CD14-positive monocyte (primary cell): Measurements from ENCODE around the gene ZFP90. TPM values are rescaled to one million over a fixed set of nuclear protein-coding genes. Genes with fewer than 3 reads are reported as not detected.

ENCODE experiments used
- DNase-seq, 3 donors: peaks; one replicate each; pipeline ENCODE4 v3.0.0-alpha.2; 2011 to 2022
- H2AFZ ChIP-seq: 2 replicates; pipeline ENCODE4 v1.6.0; 2012; ENCODE audit warnings: mild to moderate bottlenecking, low read depth, low read length, inconsistent platforms; ENCODE audit not compliant: insufficient read depth, poor library complexity, severe bottlenecking
- H3K27ac ChIP-seq, 2 donors: 1 replicate in 1 of 2; 2 replicates in 1 of 2; pipeline ENCODE4 v1.5.1; 2012 to 2013; ENCODE audit warnings: low read length in 2 of 2, control low read depth in 1 of 2, inconsistent platforms in 1 of 2, low read depth in 1 of 2, mild to moderate bottlenecking in 1 of 2
- H3K27me3 ChIP-seq, 2 donors: one replicate each; pipeline versions ENCODE4 v1.6.0 to v1.6.1; 2011 to 2013; ENCODE audit warnings: low read length in 2 of 2; ENCODE audit not compliant: control insufficient read depth in 2 of 2, insufficient read depth in 2 of 2
- H3K36me3 ChIP-seq, 2 donors: replicated peaks in 1 of 2; 1 replicate in 1 of 2; 2 replicates in 1 of 2; pipeline versions ENCODE4 v1.5.1 to v1.6.1; 2012 to 2013; ENCODE audit warnings: low read length in 2 of 2, control low read depth in 1 of 2, inconsistent platforms in 1 of 2, mild to moderate bottlenecking in 1 of 2; ENCODE audit not compliant: insufficient read depth in 2 of 2, control insufficient read depth in 1 of 2
- H3K4me1 ChIP-seq, 2 donors: 1 replicate in 1 of 2; 2 replicates in 1 of 2; pipeline versions ENCODE4 v1.5.1 to v1.6.1; 2012 to 2013; ENCODE audit warnings: low read length in 2 of 2, control low read depth in 1 of 2, inconsistent platforms in 1 of 2, mild to moderate bottlenecking in 1 of 2, moderate library complexity in 1 of 2; ENCODE audit not compliant: insufficient read depth in 2 of 2, control insufficient read depth in 1 of 2
- H3K4me2 ChIP-seq: replicated peaks from 2 replicates; pipeline ENCODE3; 2012; ENCODE audit warnings: low read length, moderate library complexity, mild to moderate bottlenecking; ENCODE audit not compliant: poor library complexity, severe bottlenecking; ENCODE audit errors: extremely low read depth
- H3K4me3 ChIP-seq, 3 experiments: fragments of 200-600 bp in 1 of 3; sonication (generic) in 1 of 3; replicated peaks in 1 of 3; 1 replicate in 2 of 3; 2 replicates in 1 of 3; pipeline ENCODE4 v1.5.1; 2011 to 2013; ENCODE audit warnings: low read length in 3 of 3, mild to moderate bottlenecking in 3 of 3, control low read depth in 2 of 3, low read depth in 2 of 3, inconsistent platforms in 1 of 3, moderate library complexity in 1 of 3
- H3K79me2 ChIP-seq: 2 replicates; pipeline ENCODE4 v1.6.0; 2012; ENCODE audit warnings: mild to moderate bottlenecking, control low read depth, inconsistent platforms, low read length, moderate library complexity; ENCODE audit not compliant: insufficient read depth
- H3K9ac ChIP-seq: 2 replicates; pipeline ENCODE4 v1.6.0; 2017; ENCODE audit warnings: low read length, mild to moderate bottlenecking; ENCODE audit not compliant: insufficient read depth, poor library complexity, severe bottlenecking
- H3K9me3 ChIP-seq, 2 donors: replicated peaks in 1 of 2; 1 replicate in 1 of 2; 2 replicates in 1 of 2; pipeline versions ENCODE4 v1.5.1 to v1.6.1; 2012 to 2013; ENCODE audit warnings: low read length in 2 of 2, control low read depth in 1 of 2; ENCODE audit not compliant: control insufficient read depth in 1 of 2, insufficient read depth in 1 of 2
- H4K20me1 ChIP-seq: 2 replicates; pipeline ENCODE4 v1.6.0; 2012; ENCODE audit warnings: mild to moderate bottlenecking, low read length, control low read depth, moderate library complexity; ENCODE audit not compliant: insufficient read depth
- H3K27ac Mint-ChIP-seq, 7 donors: one replicate each; pipeline ENCODE4 v1.8.0; 2020; ENCODE audit warnings: mild to moderate bottlenecking in 7 of 7, mixed read lengths in 7 of 7, moderate library complexity in 6 of 7, inconsistent platforms in 2 of 7
- H3K27me3 Mint-ChIP-seq, 3 donors: one replicate each; pipeline ENCODE4 v1.8.0; 2021 to 2022; ENCODE audit warnings: low read depth in 3 of 3, mild to moderate bottlenecking in 3 of 3, mixed read lengths in 3 of 3, moderate library complexity in 3 of 3, inconsistent platforms in 1 of 3
- H3K36me3 Mint-ChIP-seq, 2 donors: one replicate each; pipeline ENCODE4 v1.8.0; 2020; ENCODE audit warnings: mixed read lengths in 2 of 2, inconsistent platforms in 1 of 2, mild to moderate bottlenecking in 1 of 2
- H3K4me1 Mint-ChIP-seq: one replicate; pipeline ENCODE4 v1.8.0; 2020; ENCODE audit warnings: mild to moderate bottlenecking, mixed read lengths
- H3K4me3 Mint-ChIP-seq, 2 donors: one replicate each; pipeline ENCODE4 v1.8.0; 2020; ENCODE audit warnings: mild to moderate bottlenecking in 2 of 2, mixed read lengths in 2 of 2, moderate library complexity in 1 of 2
- H3K9me3 Mint-ChIP-seq, 7 donors: one replicate each; pipeline ENCODE4 v1.8.0; 2020 to 2022; ENCODE audit warnings: mixed read lengths in 7 of 7, mild to moderate bottlenecking in 6 of 7, moderate library complexity in 6 of 7, inconsistent platforms in 2 of 7
- WGBS: methylation state at CpG from one replicate; pipeline ENCODE4 v1.1.5; 2013; ENCODE audit warnings: missing lambda C conversion rate; ENCODE audit not compliant: insufficient coverage; 5-methylcytosine and 5-hydroxymethylcytosine counted together
- intact Hi-C, 2 donors: fragments of 100-400 bp; cut with micrococcal nuclease; formaldehyde crosslinking; loops; one replicate each; pipeline versions ENCODE4 v1.15.0 to v1.15.1; 2023
- polyA plus RNA-seq, 3 donors: library from polyadenylated mRNA; depleted of rRNA in 1 of 3; unstranded in 2 of 3; stranded (reverse) in 1 of 3; fragments of 300-500 nt in 2 of 3; fragments of >200 nt in 1 of 3; fragmentation: Illumina TruSeq in 2 of 3; gene quantifications; 1 replicate in 2 of 3; 2 replicates in 1 of 3; pipeline ENCODE4 v1.2.3, GENCODE V29; 2012 to 2021
- TF ChIP-seq, protein P1 (sequence below): fragments of 200-600 bp; IDR thresholded peaks from one replicate; pipeline ENCODE4 v1.8.0; 2022; ENCODE audit warnings: antibody characterized with exemption, mild to moderate bottlenecking

Gene ZFP90
- polyA plus RNA-seq, 3 donors: 4.2 to 7.9 (median 6.3) TPM

DNA sequence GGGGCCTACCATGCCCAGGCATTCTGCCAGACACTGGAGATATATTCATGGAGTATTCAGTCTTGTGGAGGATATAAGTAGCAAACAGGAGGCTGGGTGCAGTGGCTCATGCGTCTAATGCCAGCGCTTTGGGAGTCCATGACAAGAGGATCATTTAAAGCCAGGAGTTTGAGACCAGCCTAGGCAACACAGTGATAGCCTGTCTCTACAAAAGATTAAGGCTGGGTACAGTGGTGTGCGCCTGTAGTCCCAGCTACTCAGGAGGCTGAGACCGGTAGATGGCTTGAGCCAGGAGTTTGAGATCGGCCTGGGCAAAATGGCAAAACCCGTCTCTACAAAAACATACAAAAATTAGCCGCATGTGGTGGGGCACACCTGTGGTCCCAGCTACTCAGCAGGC lies 68.4 kb downstream of the ZFP90 start:
- Histone ChIP-seq H3K9ac (no peak overlapping the region), H3K27ac (no peak overlapping the region), H3K36me3 (no peaks in the 10 kb centered on the region), H3K4me3 (no peak overlapping the region), H3K27me3 (no peaks in the 10 kb centered on the region), H3K9me3 (no peaks in the 10 kb centered on the region), H3K4me2 (no peak overlapping the region), H3K4me1 (no peaks in the 10 kb centered on the region), H4K20me1 (no peaks in the 10 kb centered on the region), H2AFZ (no peak overlapping the region), H3K79me2 (no peaks in the 10 kb centered on the region)
- DNase-seq: no peak
- Mint-ChIP-seq H3K27ac (no peak overlapping the region), H3K27me3 (peaks cover 0 to 4% (median 4%) of the 10 kb centered on the region in 3 donors), H3K9me3 (peaks cover 2 to 13% (median 6%) of the 10 kb centered on the region in 7 donors), H3K4me1 (no peaks in the 10 kb centered on the region), H3K4me3 (no peak overlapping the region), H3K36me3 (no peaks in the 10 kb centered on the region)
- TF ChIP-seq, protein P1, sequence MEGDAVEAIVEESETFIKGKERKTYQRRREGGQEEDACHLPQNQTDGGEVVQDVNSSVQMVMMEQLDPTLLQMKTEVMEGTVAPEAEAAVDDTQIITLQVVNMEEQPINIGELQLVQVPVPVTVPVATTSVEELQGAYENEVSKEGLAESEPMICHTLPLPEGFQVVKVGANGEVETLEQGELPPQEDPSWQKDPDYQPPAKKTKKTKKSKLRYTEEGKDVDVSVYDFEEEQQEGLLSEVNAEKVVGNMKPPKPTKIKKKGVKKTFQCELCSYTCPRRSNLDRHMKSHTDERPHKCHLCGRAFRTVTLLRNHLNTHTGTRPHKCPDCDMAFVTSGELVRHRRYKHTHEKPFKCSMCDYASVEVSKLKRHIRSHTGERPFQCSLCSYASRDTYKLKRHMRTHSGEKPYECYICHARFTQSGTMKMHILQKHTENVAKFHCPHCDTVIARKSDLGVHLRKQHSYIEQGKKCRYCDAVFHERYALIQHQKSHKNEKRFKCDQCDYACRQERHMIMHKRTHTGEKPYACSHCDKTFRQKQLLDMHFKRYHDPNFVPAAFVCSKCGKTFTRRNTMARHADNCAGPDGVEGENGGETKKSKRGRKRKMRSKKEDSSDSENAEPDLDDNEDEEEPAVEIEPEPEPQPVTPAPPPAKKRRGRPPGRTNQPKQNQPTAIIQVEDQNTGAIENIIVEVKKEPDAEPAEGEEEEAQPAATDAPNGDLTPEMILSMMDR: no peak
- 100% methylated on average over 4 of the region's 7 CpGs for whole genome bisulfite sequencing
- intact Hi-C loops: no loop called here

DNA sequence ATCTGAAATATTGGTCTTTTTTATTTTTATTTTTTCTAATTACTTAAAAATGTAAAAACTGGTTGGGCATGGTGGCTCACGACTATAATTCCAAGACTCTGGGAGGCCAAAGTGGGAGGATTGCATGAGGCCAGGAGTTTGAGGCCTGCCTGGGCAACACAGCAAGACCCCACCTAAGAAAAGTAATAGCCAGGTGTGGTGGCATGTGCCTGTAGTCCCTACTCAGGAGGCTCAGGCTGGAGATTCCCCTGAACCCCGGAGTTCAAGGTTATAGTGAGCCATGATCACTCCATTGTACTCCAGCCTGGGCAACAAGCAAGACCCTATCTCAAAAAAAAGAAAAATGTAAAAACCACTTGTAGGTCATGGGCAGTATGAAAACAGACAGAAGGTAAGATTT lies 69.2 kb downstream of the ZFP90 start:
- no peaks in the 10 kb centered on the region for H3K4me1 ChIP-seq
- no peaks in the 10 kb centered on the region for H3K36me3 ChIP-seq
- no peaks in the 10 kb centered on the region for H3K36me3 Mint-ChIP-seq
- H3K79me2 ChIP-seq: no peaks in the 10 kb centered on the region
- intact Hi-C loops: no loop called here
- H3K4me2 ChIP-seq: no peak overlapping the region
- H2AFZ ChIP-seq: no peak overlapping the region
- H3K4me1 Mint-ChIP-seq: no peaks in the 10 kb centered on the region
- H3K27ac Mint-ChIP-seq: no peak overlapping the region
- H3K4me3 ChIP-seq: no peak overlapping the region
- no peaks in the 10 kb centered on the region for H3K27me3 ChIP-seq
- no peaks in the 10 kb centered on the region for H3K9me3 ChIP-seq
- DNase-seq: no peak
- no CpG with 5 or more reads among the region's 2 CpGs for whole genome bisulfite sequencing
- no peak overlapping the region for H3K9ac ChIP-seq
- H3K27ac ChIP-seq: no peak overlapping the region
- H3K9me3 Mint-ChIP-seq: peaks cover 5 to 17% (median 11%) of the 10 kb centered on the region in 7 donors
- TF ChIP-seq, protein P1: no peak
- peaks cover 0 to 4% (median 4%) of the 10 kb centered on the region in 3 donors for H3K27me3 Mint-ChIP-seq
- no peak overlapping the region for H3K4me3 Mint-ChIP-seq
- no peaks in the 10 kb centered on the region for H4K20me1 ChIP-seq
